Endothelial cell of umbilical vein (primary cell): ENCODE results near the gene FOXJ3. TPM values are rescaled to one million over a fixed set of nuclear protein-coding genes. Genes with fewer than 3 reads are reported as not detected.

Experiments
- BruUV-seq: library from RNA; stranded (reverse); fragments of 400-500 nt; replicated peaks from 2 replicates; lab custom pipeline; 2021; lab: Mats Ljungman, UMichigan
- CTCF ChIA-PET: fragments of 300-600, 350-600 bp; sonication (Branson Sonifier 250); formaldehyde crosslinking; loops from one replicate; lab custom pipeline; 2021; ENCODE audit warnings: antibody characterized with exemption, inconsistent platforms; lab: Charles Lee
- POLR2A ChIA-PET: fragments of 300-600, 350-600 bp; sonication (Branson Sonifier 250); formaldehyde crosslinking; loops from one replicate; lab custom pipeline; 2021; ENCODE audit warnings: antibody characterized with exemption, inconsistent platforms; lab: Charles Lee
- DNase-seq: peaks from one replicate; pipeline ENCODE4 v3.0.0-alpha.2; 2011; ENCODE audit warnings: low read depth, low spot score
- FAIRE-seq: peaks from 2 replicates; lab custom pipeline; 2011; peaks lifted over from hg19 to GRCh38; lab: Jason Lieb, UNC
- H2AFZ ChIP-seq: 2 replicates; pipeline ENCODE4 v1.6.0; 2012; ENCODE audit warnings: low read depth, low read length, control low read depth, inconsistent platforms
- H3K27ac ChIP-seq: 2 replicates; pipeline ENCODE4 v1.5.1; 2011; ENCODE audit warnings: low read depth, mild to moderate bottlenecking, control low read depth, low read length, moderate library complexity; ENCODE audit not compliant: insufficient read depth
- H3K27me3 ChIP-seq, 2 experiments: 2 replicates each; pipeline versions ENCODE4 v1.6.0 to v1.6.1; 2011; ENCODE audit warnings: low read length in 2 of 2, mixed read lengths in 1 of 2; ENCODE audit not compliant: control insufficient read depth in 2 of 2, insufficient read depth in 2 of 2
- H3K36me3 ChIP-seq, 2 experiments: 2 replicates in 1 of 2; 3 replicates in 1 of 2; pipeline ENCODE4 v1.5.1; 2011; ENCODE audit warnings: low read length in 2 of 2, mild to moderate bottlenecking in 1 of 2, moderate library complexity in 1 of 2; ENCODE audit not compliant: control insufficient read depth in 2 of 2, insufficient read depth in 2 of 2; ENCODE audit errors: extremely low read depth in 1 of 2
- H3K4me1 ChIP-seq: 3 replicates; pipeline ENCODE4 v1.5.1; 2011; ENCODE audit warnings: mild to moderate bottlenecking, low read length; ENCODE audit not compliant: control insufficient read depth, insufficient read depth; ENCODE audit errors: extremely low read depth
- H3K4me2 ChIP-seq: 2 replicates; pipeline ENCODE4 v1.6.1; 2011; ENCODE audit warnings: low read length, control low read depth, mixed read lengths; ENCODE audit not compliant: insufficient read depth
- H3K4me3 ChIP-seq, 3 experiments: fragments of 200-600 bp in 1 of 3; sonication (generic), shearing (Covaris generic) in 1 of 3; replicated peaks in 1 of 3; 2 replicates each; pipeline ENCODE4 v1.5.1; 2011 to 2016; ENCODE audit warnings: control low read depth in 3 of 3, low read length in 3 of 3, mild to moderate bottlenecking in 2 of 3, inconsistent platforms in 1 of 3, low read depth in 1 of 3, moderate library complexity in 1 of 3; ENCODE audit not compliant: insufficient read depth in 1 of 3
- H3K79me2 ChIP-seq: 2 replicates; pipeline ENCODE4 v1.6.0; 2012; ENCODE audit warnings: low read length, inconsistent platforms; ENCODE audit not compliant: control insufficient read depth, insufficient read depth
- H3K9ac ChIP-seq: replicated peaks from 2 replicates; pipeline ENCODE3; 2011; ENCODE audit warnings: low read length, control low read depth; ENCODE audit not compliant: insufficient read depth; ENCODE audit errors: extremely low read depth
- H3K9me1 ChIP-seq: replicated peaks from 3 replicates; pipeline ENCODE4 v1.6.0; 2011; ENCODE audit warnings: mild to moderate bottlenecking, low read length; ENCODE audit not compliant: control insufficient read depth, insufficient read depth; ENCODE audit errors: extremely low read depth
- H3K9me3 ChIP-seq: replicated peaks from 2 replicates; pipeline ENCODE4 v1.5.1; 2012; ENCODE audit warnings: low read length, inconsistent platforms; ENCODE audit not compliant: control insufficient read depth, insufficient read depth
- H4K20me1 ChIP-seq: replicated peaks from 2 replicates; pipeline ENCODE3; 2011; ENCODE audit warnings: mild to moderate bottlenecking, low read length; ENCODE audit not compliant: control insufficient read depth, insufficient read depth; ENCODE audit errors: extremely low read depth
- EZH2 ChIP-seq: IDR thresholded peaks from 2 replicates; pipeline ENCODE4 v1.6.1; 2012; ENCODE audit warnings: borderline replicate concordance, low read depth, mild to moderate bottlenecking, moderate library complexity, low read length, inconsistent platforms; ENCODE audit not compliant: severe bottlenecking
- FOS ChIP-seq: IDR thresholded peaks from 2 replicates; pipeline ENCODE4 v1.6.1; 2011; ENCODE audit warnings: mild to moderate bottlenecking, low read length, moderate library complexity, borderline replicate concordance; ENCODE audit not compliant: insufficient read depth
- GATA2 ChIP-seq: IDR thresholded peaks from 2 replicates; pipeline ENCODE4 v1.7.0; 2011; ENCODE audit warnings: low read depth, mild to moderate bottlenecking, moderate library complexity, mixed read lengths, low read length; ENCODE audit not compliant: insufficient read length, insufficient read depth
- dilution Hi-C: fragments of 300-500 bp; cut with MboI; formaldehyde crosslinking; loops from one replicate; pipeline ENCODE4 v1.15.0; 2019; ENCODE audit warnings: low sequenced_read_pairs; ENCODE audit not compliant: extremely low pct_ligation_motif_present
- intact Hi-C: fragments of 100-400 bp; cut with micrococcal nuclease; formaldehyde crosslinking; loops from one replicate; pipeline ENCODE4 v1.10.0; 2022
- polyA plus RNA-seq, 4 experiments: library from polyadenylated mRNA; depleted of rRNA in 3 of 4; stranded (reverse) in 3 of 4; unstranded in 1 of 4; fragments of >200 nt; gene quantifications; 2 replicates each; pipeline versions ENCODE4 v1.2.1 to v1.2.3, GENCODE V29; 2011 to 2012; ENCODE audit warnings: missing spikeins in 1 of 4
- total RNA-seq: library from RNA; stranded (reverse); gene quantifications from 2 replicates; pipeline ENCODE4 v1.2.3, GENCODE V29; 2021
- TF ChIP-seq, protein P1 (sequence below): IDR thresholded peaks from 2 replicates; pipeline ENCODE4 v1.6.1; 2011; ENCODE audit not compliant: insufficient read depth, insufficient read length

The FOXJ3 gene
- total and polyA plus RNA-seq, 2 donors (not counting 3 experiments of a cell fraction or from before 2014, with no cell fraction given) = 34.7 to 38.8 TPM

DNA sequence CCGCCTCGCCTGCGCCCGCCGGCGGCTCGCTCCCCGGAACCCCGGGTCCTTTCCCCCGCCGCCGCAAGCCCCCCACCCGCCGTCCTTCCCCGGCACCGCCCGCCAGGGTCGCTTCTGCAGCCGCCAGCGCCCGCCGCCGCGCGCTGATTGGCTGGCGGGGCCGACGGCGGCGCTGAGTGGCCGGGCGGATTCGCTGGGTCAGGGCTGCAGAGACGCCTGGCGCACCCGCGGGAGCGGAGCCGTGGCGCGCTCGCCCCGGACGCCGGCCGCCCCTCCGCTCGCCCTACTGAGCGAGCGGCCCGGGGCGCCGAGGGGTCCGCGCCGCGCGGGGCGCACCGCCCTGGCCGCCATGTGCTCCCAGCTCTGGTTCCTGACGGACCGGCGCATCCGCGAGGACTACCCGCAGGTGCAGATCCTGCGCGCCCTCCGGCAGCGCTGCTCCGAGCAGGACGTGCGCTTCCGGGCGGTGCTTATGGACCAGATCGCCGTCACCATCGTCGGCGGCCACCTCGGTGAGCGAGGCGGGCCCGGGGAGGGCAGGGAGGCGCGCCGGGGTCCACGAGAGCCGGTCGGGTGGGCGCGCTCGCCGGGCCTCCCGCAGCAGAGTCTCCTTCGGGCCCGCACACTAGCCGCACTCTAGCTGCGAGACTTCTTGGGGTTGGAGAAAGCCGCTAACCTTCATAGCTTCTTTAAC lies 45.7 kb upstream of the FOXJ3 start, which contains the start of gene RIMKLA:
Gene RIMKLA (plus strand): TSS at position 207 of the 694 bp plus-strand sequence. CDS start 143 bp downstream, at position 350.
- DNase-seq = peak; percentile 20
- POLR2A ChIA-PET = interaction anchor here (0.5 kb wide), 1 partner anchor 22 kb away, joined by 3 read pairs; no protein-coding TSS in a partner anchor

DNA sequence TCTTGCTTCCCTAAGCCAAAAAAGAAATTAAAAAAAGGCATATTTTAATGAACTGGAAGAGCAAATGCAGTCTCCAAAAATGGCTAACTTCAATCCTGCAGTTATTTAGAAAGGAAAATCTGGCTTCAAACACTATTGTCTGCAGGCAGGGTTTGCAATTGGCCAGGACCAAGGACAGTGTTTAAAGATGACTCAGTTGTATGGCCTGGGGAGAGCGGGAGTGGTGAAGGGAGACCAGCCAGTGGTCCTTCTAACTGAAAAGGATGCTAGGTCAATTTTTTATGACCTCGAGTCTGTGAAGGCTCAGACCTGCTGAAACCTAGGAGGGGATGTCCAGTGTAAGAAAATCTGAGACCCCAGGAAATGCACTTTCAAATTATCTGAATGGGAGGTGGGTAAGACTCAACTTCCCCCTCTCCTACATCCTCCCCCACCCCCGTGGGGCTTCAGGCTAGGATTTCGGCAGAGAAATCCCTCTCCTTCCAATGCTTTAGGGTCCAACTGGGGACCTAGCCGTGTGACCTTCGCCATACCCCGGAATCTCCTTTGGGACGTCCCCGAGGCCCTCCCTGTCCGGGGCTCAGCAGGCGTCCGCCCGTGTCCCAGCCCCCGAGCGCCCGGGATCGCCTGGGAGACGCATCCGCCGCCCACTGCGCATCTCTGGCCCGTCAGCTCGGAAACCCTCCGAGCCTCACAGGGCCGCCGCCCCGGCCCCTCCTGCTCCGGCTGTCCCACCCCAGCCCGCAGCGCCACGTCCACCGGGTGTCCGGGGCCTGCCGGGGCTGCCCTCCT lies 45.0 kb upstream of the FOXJ3 start:
- ChIA-PET CTCF (no interaction called here), POLR2A (interaction anchor here (0.5 kb wide), 1 partner anchor 23 kb away, joined by 3 read pairs; no protein-coding TSS in a partner anchor)
- no peak for TF ChIP-seq GATA2
- peak; percentile 56 for TF ChIP-seq FOS
- no peak overlapping the region for H3K9ac ChIP-seq
- FAIRE-seq (peak; percentile 38), DNase-seq (peak; percentile 23)
- peak overlapping the region; percentile 43 for H3K4me2 ChIP-seq
- intact Hi-C loops = loop anchor here (2.0 kb wide), 1 partner anchor 83 kb away; the partner anchor contains the start of gene CCDC30
- no peaks in the 10 kb centered on the region for H3K36me3 ChIP-seq
- H3K4me3 ChIP-seq = peak overlapping the region in 2 of 3 experiments; percentile 16 to 36
- H3K9me3 ChIP-seq = no peaks in the 10 kb centered on the region
- no peaks in the 10 kb centered on the region for H4K20me1 ChIP-seq
- H3K4me1 ChIP-seq = no peaks in the 10 kb centered on the region
- no peaks in the 10 kb centered on the region for H3K9me1 ChIP-seq
- peak overlapping the region; percentile 45 for H2AFZ ChIP-seq
- no TSS peak for BruUV-seq
- dilution Hi-C loops = no loop called here
- no peak overlapping the region for H3K27ac ChIP-seq
- H3K79me2 ChIP-seq = no peaks in the 10 kb centered on the region
- peaks cover 16 to 36% of the 10 kb centered on the region in 2 experiments for H3K27me3 ChIP-seq

More for the DNA sequence above, 45.7 kb upstream of the FOXJ3 start, which contains the start of gene RIMKLA:
- H3K79me2 ChIP-seq = no peaks in the 10 kb centered on the region
- no peaks in the 10 kb centered on the region for H3K36me3 ChIP-seq
- intact Hi-C loops = loop anchor here (2.0 kb wide), 1 partner anchor 82 kb away; the partner anchor contains the start of gene CCDC30
- H3K27me3 ChIP-seq = peaks cover 16 to 36% of the 10 kb centered on the region in 2 experiments
- no TSS peak for BruUV-seq
- H4K20me1 ChIP-seq = no peaks in the 10 kb centered on the region
- no peaks in the 10 kb centered on the region for H3K9me1 ChIP-seq
- peak within 1 kb of the TSS; percentile 87 for H2AFZ ChIP-seq
- no peak for FAIRE-seq
- H3K4me2 ChIP-seq = peak within 1 kb of the TSS; percentile 47
- H3K27ac ChIP-seq = no peak within 1 kb of the TSS
- dilution Hi-C loops = no loop called here
- no peaks in the 10 kb centered on the region for H3K9me3 ChIP-seq
- CTCF ChIA-PET = no interaction called here
- peak within 1 kb of the TSS; percentile 16 to 40 (median 36) for H3K4me3 ChIP-seq
- TF ChIP-seq EZH2 = peak; percentile 92
- TF ChIP-seq, protein P1, sequence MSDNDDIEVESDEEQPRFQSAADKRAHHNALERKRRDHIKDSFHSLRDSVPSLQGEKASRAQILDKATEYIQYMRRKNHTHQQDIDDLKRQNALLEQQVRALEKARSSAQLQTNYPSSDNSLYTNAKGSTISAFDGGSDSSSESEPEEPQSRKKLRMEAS = no peak
- H3K4me1 ChIP-seq = peaks cover 2% of the 10 kb centered on the region
- H3K9ac ChIP-seq = no peak within 1 kb of the TSS
